ENCODE data around the gene LMTK3. TPM values are rescaled to one million over a fixed set of nuclear protein-coding genes. Genes with fewer than 3 reads are reported as not detected.
A peak's percentile ranks its signal among the peaks of the same experiment; 100 is the strongest.

Gene LMTK3
- total RNA-seq, 1 donor from 2014 or later = 0.32 TPM

- Mint-ChIP-seq H3K27ac (ENCODE audit: unreplicated experiment) (peak overlapping the region; percentile 96), H3K36me3 (ENCODE audit: unreplicated experiment) (peaks cover 16% of the 10 kb centered on the region), H3K27me3 (ENCODE audit: unreplicated experiment) (no peaks in the 10 kb centered on the region), H3K4me1 (ENCODE audit: unreplicated experiment) (peaks cover 22% of the 10 kb centered on the region), H3K9me3 (ENCODE audit: unreplicated experiment) (no peaks in the 10 kb centered on the region), H3K4me3 (ENCODE audit: unreplicated experiment) (peak overlapping the region; percentile 82)
- TF ChIP-seq CTCF (IDR thresholded peaks at IDR 0.05) = no peak
- peak; percentile 100 for DNase-seq (ENCODE audit: extremely low spot score, unreplicated experiment)
Measured at GRCh38 chr19:48468772-48469288, 42.8 kb downstream of the LMTK3 start.

- Mint-ChIP-seq H3K27me3 (ENCODE audit: unreplicated experiment) (no peaks in the 10 kb centered on the region), H3K9me3 (ENCODE audit: unreplicated experiment) (no peaks in the 10 kb centered on the region), H3K4me3 (ENCODE audit: unreplicated experiment) (no peak overlapping the region), H3K4me1 (ENCODE audit: unreplicated experiment) (peaks cover 22% of the 10 kb centered on the region), H3K36me3 (ENCODE audit: unreplicated experiment) (peaks cover 7% of the 10 kb centered on the region), H3K27ac (ENCODE audit: unreplicated experiment) (no peak overlapping the region)
- no peak for DNase-seq (ENCODE audit: extremely low spot score, unreplicated experiment)
- TF ChIP-seq CTCF (IDR thresholded peaks at IDR 0.05) = no peak
Measured at GRCh38 chr19:48466561-48467325, 44.9 kb downstream of the LMTK3 start.

GRCh38 chr19:48465215-48465614, 46.4 kb downstream of the LMTK3 start:
- DNase-seq (ENCODE audit: extremely low spot score, unreplicated experiment) = no peak
- Mint-ChIP-seq H3K27ac (ENCODE audit: unreplicated experiment) (no peak overlapping the region), H3K36me3 (ENCODE audit: unreplicated experiment) (peaks cover 3% of the 10 kb centered on the region), H3K4me3 (ENCODE audit: unreplicated experiment) (no peak overlapping the region), H3K27me3 (ENCODE audit: unreplicated experiment) (no peaks in the 10 kb centered on the region), H3K9me3 (ENCODE audit: unreplicated experiment) (no peaks in the 10 kb centered on the region), H3K4me1 (ENCODE audit: unreplicated experiment) (peaks cover 14% of the 10 kb centered on the region)
- TF ChIP-seq CTCF (IDR thresholded peaks at IDR 0.05) = no peak

- TF ChIP-seq CTCF (IDR thresholded peaks at IDR 0.05) = no peak
- no peaks in the 10 kb centered on the region for H3K27me3 Mint-ChIP-seq (ENCODE audit: unreplicated experiment)
- peaks cover 5% of the 10 kb centered on the region for H3K36me3 Mint-ChIP-seq (ENCODE audit: unreplicated experiment)
- no peak for DNase-seq (ENCODE audit: extremely low spot score, unreplicated experiment)
- no peak overlapping the region for H3K27ac Mint-ChIP-seq (ENCODE audit: unreplicated experiment)
- no peaks in the 10 kb centered on the region for H3K9me3 Mint-ChIP-seq (ENCODE audit: unreplicated experiment)
- no peaks in the 10 kb centered on the region for H3K4me1 Mint-ChIP-seq (ENCODE audit: unreplicated experiment)
- H3K4me3 Mint-ChIP-seq (ENCODE audit: unreplicated experiment) = no peak overlapping the region
Measured at GRCh38 chr19:48461982-48462655, 49.5 kb downstream of the LMTK3 start.

- Mint-ChIP-seq H3K9me3 (ENCODE audit: unreplicated experiment) (no peaks in the 10 kb centered on the region), H3K27me3 (ENCODE audit: unreplicated experiment) (no peaks in the 10 kb centered on the region), H3K4me3 (ENCODE audit: unreplicated experiment) (no peak overlapping the region), H3K4me1 (ENCODE audit: unreplicated experiment) (no peaks in the 10 kb centered on the region), H3K36me3 (ENCODE audit: unreplicated experiment) (peaks cover 6% of the 10 kb centered on the region), H3K27ac (ENCODE audit: unreplicated experiment) (no peak overlapping the region)
- TF ChIP-seq CTCF (IDR thresholded peaks at IDR 0.05) = no peak
- DNase-seq (ENCODE audit: extremely low spot score, unreplicated experiment) = no peak
Measured at GRCh38 chr19:48461651-48461981, 50.0 kb downstream of the LMTK3 start.

All from osteocyte (in vitro differentiated cells).